Measurements from ENCODE around the gene ATF4.

The ATF4 gene

GRCh38 chr22:39510529-39511149, 9.7 kb upstream of the ATF4 start:
- Histone ChIP-seq H3K4me1 (ENCODE audit: low read length) (peaks cover 24% of the 10 kb centered on the region), H3K9ac (ENCODE audit: low read length) (no peak overlapping the region), H3K9me3 (replicated peaks; ENCODE audit: insufficient read depth, low read length) (no peaks in the 10 kb centered on the region)

GRCh38 chr22:39511226-39511625, 9.1 kb upstream of the ATF4 start:
- no peaks in the 10 kb centered on the region for H3K9me3 ChIP-seq (replicated peaks; ENCODE audit: insufficient read depth, low read length)
- no peak for DNase-seq
- H3K9ac ChIP-seq (ENCODE audit: low read length), result no peak overlapping the region
- H3K27me3 ChIP-seq (replicated peaks; ENCODE audit: insufficient read depth, low read length), result no peaks in the 10 kb centered on the region
- H3K27ac ChIP-seq (ENCODE audit: low read length), result no peak overlapping the region
- peaks cover 15% of the 10 kb centered on the region for H3K36me3 ChIP-seq (replicated peaks; ENCODE audit: insufficient read depth, low read length)
- peaks cover 30% of the 10 kb centered on the region for H3K4me1 ChIP-seq (ENCODE audit: low read length)
- H4K20me1 ChIP-seq (ENCODE audit: insufficient read depth, low read length), result no peaks in the 10 kb centered on the region
- H3K4me3 ChIP-seq (ENCODE audit: low read length), result no peak overlapping the region
- no peak overlapping the region for H3K4me2 ChIP-seq (ENCODE audit: low read depth, low read length)
- H3K79me2 ChIP-seq (ENCODE audit: low read length), result peaks cover 89% of the 10 kb centered on the region
- peaks cover 31% of the 10 kb centered on the region for H3F3A ChIP-seq (ENCODE audit: insufficient read depth, low read length)
- H2AFZ ChIP-seq (ENCODE audit: low read length), result no peak overlapping the region
- TF ChIP-seq EZH2 (optimal IDR thresholded peaks at IDR 0.05; ENCODE audit: low read depth, low read length) (no peak), CTCF (IDR thresholded peaks at IDR 0.05; ENCODE audit: low read length) (no peak), EZH2phosphoT487 (IDR thresholded peaks at IDR 0.05; ENCODE audit: low read length) (no peak)
- H3K9me2 ChIP-seq (replicated peaks; ENCODE audit: insufficient read depth, low read length), result no peaks in the 10 kb centered on the region

More at GRCh38 chr22:39510529-39511149, 9.7 kb upstream of the ATF4 start:
- Histone ChIP-seq H3K27ac (ENCODE audit: low read length) (no peak overlapping the region), H4K20me1 (ENCODE audit: insufficient read depth, low read length) (no peaks in the 10 kb centered on the region), H3K4me3 (ENCODE audit: low read length) (no peak overlapping the region), H2AFZ (ENCODE audit: low read length) (no peak overlapping the region), H3F3A (ENCODE audit: insufficient read depth, low read length) (peaks cover 25% of the 10 kb centered on the region), H3K4me2 (ENCODE audit: low read depth, low read length) (no peak overlapping the region), H3K79me2 (ENCODE audit: low read length) (peaks cover 92% of the 10 kb centered on the region), H3K27me3 (replicated peaks; ENCODE audit: insufficient read depth, low read length) (no peaks in the 10 kb centered on the region), H3K36me3 (replicated peaks; ENCODE audit: insufficient read depth, low read length) (peaks cover 19% of the 10 kb centered on the region), H3K9me2 (replicated peaks; ENCODE audit: insufficient read depth, low read length) (no peaks in the 10 kb centered on the region)
- no peak for DNase-seq
- TF ChIP-seq EZH2 (optimal IDR thresholded peaks at IDR 0.05; ENCODE audit: low read depth, low read length) (no peak), EZH2phosphoT487 (IDR thresholded peaks at IDR 0.05; ENCODE audit: low read length) (no peak)

GRCh38 chr22:39512026-39512425, 8.3 kb upstream of the ATF4 start:
- peaks cover 10% of the 10 kb centered on the region for H3K36me3 ChIP-seq (replicated peaks; ENCODE audit: insufficient read depth, low read length)
- TF ChIP-seq EZH2 (optimal IDR thresholded peaks at IDR 0.05; ENCODE audit: low read depth, low read length), result no peak
- no peak for TF ChIP-seq EZH2phosphoT487 (IDR thresholded peaks at IDR 0.05; ENCODE audit: low read length)
- no peak for TF ChIP-seq CTCF (IDR thresholded peaks at IDR 0.05; ENCODE audit: low read length)
- peaks cover 32% of the 10 kb centered on the region for H3F3A ChIP-seq (ENCODE audit: insufficient read depth, low read length)
- no peak overlapping the region for H3K9ac ChIP-seq (ENCODE audit: low read length)
- H3K27me3 ChIP-seq (replicated peaks; ENCODE audit: insufficient read depth, low read length), result no peaks in the 10 kb centered on the region
- DNase-seq, result no peak
- H3K4me3 ChIP-seq (ENCODE audit: low read length), result no peak overlapping the region
- H3K27ac ChIP-seq (ENCODE audit: low read length), result no peak overlapping the region
- H3K79me2 ChIP-seq (ENCODE audit: low read length), result peaks cover 89% of the 10 kb centered on the region
- H3K4me2 ChIP-seq (ENCODE audit: low read depth, low read length), result no peak overlapping the region
- no peaks in the 10 kb centered on the region for H3K9me2 ChIP-seq (replicated peaks; ENCODE audit: insufficient read depth, low read length)
- H3K4me1 ChIP-seq (ENCODE audit: low read length), result peaks cover 38% of the 10 kb centered on the region
- H2AFZ ChIP-seq (ENCODE audit: low read length), result no peak overlapping the region
- no peaks in the 10 kb centered on the region for H3K9me3 ChIP-seq (replicated peaks; ENCODE audit: insufficient read depth, low read length)
- H4K20me1 ChIP-seq (ENCODE audit: insufficient read depth, low read length), result no peaks in the 10 kb centered on the region

GRCh38 chr22:39513791-39514190, 6.6 kb upstream of the ATF4 start:
- Histone ChIP-seq H3K4me3 (ENCODE audit: low read length) (no peak overlapping the region), H3K9ac (ENCODE audit: low read length) (no peak overlapping the region), H3K79me2 (ENCODE audit: low read length) (peaks cover 89% of the 10 kb centered on the region), H3F3A (ENCODE audit: insufficient read depth, low read length) (peaks cover 42% of the 10 kb centered on the region), H4K20me1 (ENCODE audit: insufficient read depth, low read length) (no peaks in the 10 kb centered on the region), H3K27ac (ENCODE audit: low read length) (no peak overlapping the region), H2AFZ (ENCODE audit: low read length) (no peak overlapping the region), H3K9me3 (replicated peaks; ENCODE audit: insufficient read depth, low read length) (no peaks in the 10 kb centered on the region), H3K27me3 (replicated peaks; ENCODE audit: insufficient read depth, low read length) (no peaks in the 10 kb centered on the region), H3K4me1 (ENCODE audit: low read length) (peaks cover 47% of the 10 kb centered on the region), H3K9me2 (replicated peaks; ENCODE audit: insufficient read depth, low read length) (no peaks in the 10 kb centered on the region), H3K36me3 (replicated peaks; ENCODE audit: insufficient read depth, low read length) (peaks cover 10% of the 10 kb centered on the region), H3K4me2 (ENCODE audit: low read depth, low read length) (no peak overlapping the region)
- TF ChIP-seq CTCF (IDR thresholded peaks at IDR 0.05; ENCODE audit: low read length) (no peak), EZH2phosphoT487 (IDR thresholded peaks at IDR 0.05; ENCODE audit: low read length) (no peak), EZH2 (optimal IDR thresholded peaks at IDR 0.05; ENCODE audit: low read depth, low read length) (no peak)
- DNase-seq, result no peak

Measured in MM.1S (cell line).